Heart left ventricle (tissue), 16 donors: ENCODE measurements around the gene PRKAA2. TPM values are rescaled to one million over a fixed set of nuclear protein-coding genes. Genes with fewer than 3 reads are reported as not detected.

ENCODE experiments used
- ATAC-seq, 4 donors: fragments of 200-7000 bp; cut with Tn5 transposase; one replicate each; pipeline ENCODE4 v1.9.1; 2020 to 2022; ENCODE audit warnings: moderate library complexity in 4 of 4, mild to moderate bottlenecking in 3 of 4, moderate number of reproducible peaks in 1 of 4
- DNase-seq, 5 donors: peaks; one replicate each; pipeline ENCODE4 v3.0.0-alpha.2; 2020
- H3K27ac ChIP-seq, 12 donors: fragments of 200-600 bp; sonication (generic) in 4 of 12; one replicate each; pipeline versions ENCODE4 v1.5.0 to v1.8.0; 2016 to 2022; ENCODE audit warnings: mild to moderate bottlenecking in 2 of 12
- H3K27me3 ChIP-seq, 9 donors: fragments of 200-600 bp; sonication (generic) in 2 of 9; one replicate each; pipeline versions ENCODE4 v1.5.1 to v1.8.0; 2016 to 2022; ENCODE audit warnings: mild to moderate bottlenecking in 3 of 9
- H3K36me3 ChIP-seq, 9 donors: fragments of 200-600 bp; sonication (generic) in 2 of 9; one replicate each; pipeline versions ENCODE4 v1.5.0 to v1.8.0; 2018 to 2022; ENCODE audit warnings: mild to moderate bottlenecking in 2 of 9
- H3K4me1 ChIP-seq, 12 donors: fragments of 200-600 bp; sonication (generic) in 4 of 12; one replicate each; pipeline versions ENCODE4 v1.5.0 to v1.8.0; 2016 to 2022; ENCODE audit warnings: mild to moderate bottlenecking in 3 of 12
- H3K4me3 ChIP-seq, 12 donors: fragments of 200-600 bp; sonication (generic) in 4 of 12; one replicate each; pipeline versions ENCODE4 v1.5.0 to v1.8.0; 2017 to 2022; ENCODE audit warnings: mild to moderate bottlenecking in 9 of 12, moderate library complexity in 4 of 12
- H3K9me3 ChIP-seq, 12 donors: fragments of 200-600 bp; sonication (generic) in 4 of 12; one replicate each; pipeline versions ENCODE4 v1.5.0 to v1.8.0; 2016 to 2022; ENCODE audit warnings: mild to moderate bottlenecking in 1 of 12
- POLR2A ChIP-seq, 2 donors: fragments of 450-650 bp; IDR thresholded peaks; one replicate each; pipeline ENCODE4 v1.6.1; 2017; ENCODE audit warnings: antibody characterized with exemption in 2 of 2, mild to moderate bottlenecking in 2 of 2, moderate library complexity in 2 of 2
- WGBS, 4 donors: extraction: QIAGEN DNeasy Blood & Tissue Kit in 2 of 4; methylation state at CpG; one replicate each; pipeline versions ENCODE4 v1.1.5 to v1.1.7; 2013 to 2018; 5-methylcytosine and 5-hydroxymethylcytosine counted together
- intact Hi-C, 10 donors: fragments of 100-400 bp; cut with DNase I; formaldehyde crosslinking; loops; one replicate each; pipeline versions ENCODE4 v1.11.1 to v1.14.2; 2022
- polyA plus RNA-seq, 2 donors: library from polyadenylated mRNA; stranded (reverse); fragments of 200-250 nt; gene quantifications; one replicate each; pipeline ENCODE4 v1.2.3, GENCODE V29; 2013
- total RNA-seq, 9 donors: library from RNA; depleted of rRNA in 2 of 9; stranded (reverse); fragments of >200 nt in 2 of 9; fragmentation: NEBNext Ultra II Directional in 3 of 9; extraction: Animal tissue kit (Norgen Biotek cat#: 25700) in 3 of 9; gene quantifications; one replicate each; pipeline versions ENCODE4 v1.1.0 to v1.2.4, GENCODE V29; 2016 to 2023
- TF ChIP-seq, protein P1 (sequence below), 12 donors: fragments of 200-600 bp; sonication (generic) in 4 of 12; IDR thresholded peaks; one replicate each; pipeline versions ENCODE4 v1.5.0 to v1.8.0; 2018 to 2022; ENCODE audit warnings: antibody characterized with exemption in 12 of 12, mild to moderate bottlenecking in 5 of 12
- donor health status: ischemic (EF 13 %, LVEDD 7.1; RV severe dilation, severe dysfunction).
- donor health status: healthy with polysubstance abuse.
- donor health status: DM: no; HTN: yes; CAD: no.
- donor health status: DM: no; HTN: no; CAD: no.
- donor health status: ischemic (EF 25% LVEDD 6.9; RV normal size, moderate dysfunction).
- donor health status: ischemic (EF 25% LVEDD 5.7; RV mildly dilated, moderate dysfunction).
- donor health status: healthy.
- donor health status: DM: yes; HTN: yes; CAD: no.
- donor health status: ischemic (EF 35%, LVEDD 5.7; RV mildly dilated, moderate dysfunction).
- donor health status: nonischemic (EF 11% LVEDD 7.7; RV severe dilation, severe dysfunction).
- donor health status: DM: yes; HTN: yes; CAD: no.
- donor health status: PGD.
- donor health status: ischemic (EF 29% LVEDD 5.4; RV normal size, mild dysfunction).
- donor health status: nonischemic (EF 23%, LVEDD 6.1; RV moderate dilation, normal function).

The PRKAA2 gene
- total and polyA plus RNA-seq, 11 donors = 17.6 to 163 (median 105) TPM

DNA sequence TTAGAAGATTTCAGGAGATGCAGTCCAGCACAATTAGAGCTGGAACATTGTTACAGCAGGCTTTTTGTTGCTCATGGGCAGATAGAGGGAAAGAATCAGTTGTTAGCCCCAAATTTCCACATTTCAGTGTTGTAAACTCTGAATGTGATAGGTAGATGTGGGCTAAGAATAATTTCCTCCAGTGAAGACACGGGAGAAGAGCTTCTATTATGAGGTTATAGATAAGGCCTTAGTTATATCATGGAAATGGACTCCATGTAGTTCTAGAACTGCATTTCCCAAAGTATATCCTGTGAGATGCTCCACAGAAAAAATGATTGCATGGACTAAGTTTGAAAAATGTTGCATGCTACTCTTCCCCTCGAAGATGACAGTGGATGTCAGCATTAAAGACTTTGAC, 64.9 kb downstream of the PRKAA2 start:
- peaks cover 0 to 36% (median 7%) of the 10 kb centered on the region in 9 donors for H3K36me3 ChIP-seq
- intact Hi-C loops = loop anchor here (2.0 to 10.0 kb wide), 9 partner anchors 65 to 1555 kb away; partner anchors contain the start of gene PRKAA2 (in 3 of the 10)
- no peaks in the 10 kb centered on the region for H3K27me3 ChIP-seq
- TF ChIP-seq, protein P1, sequence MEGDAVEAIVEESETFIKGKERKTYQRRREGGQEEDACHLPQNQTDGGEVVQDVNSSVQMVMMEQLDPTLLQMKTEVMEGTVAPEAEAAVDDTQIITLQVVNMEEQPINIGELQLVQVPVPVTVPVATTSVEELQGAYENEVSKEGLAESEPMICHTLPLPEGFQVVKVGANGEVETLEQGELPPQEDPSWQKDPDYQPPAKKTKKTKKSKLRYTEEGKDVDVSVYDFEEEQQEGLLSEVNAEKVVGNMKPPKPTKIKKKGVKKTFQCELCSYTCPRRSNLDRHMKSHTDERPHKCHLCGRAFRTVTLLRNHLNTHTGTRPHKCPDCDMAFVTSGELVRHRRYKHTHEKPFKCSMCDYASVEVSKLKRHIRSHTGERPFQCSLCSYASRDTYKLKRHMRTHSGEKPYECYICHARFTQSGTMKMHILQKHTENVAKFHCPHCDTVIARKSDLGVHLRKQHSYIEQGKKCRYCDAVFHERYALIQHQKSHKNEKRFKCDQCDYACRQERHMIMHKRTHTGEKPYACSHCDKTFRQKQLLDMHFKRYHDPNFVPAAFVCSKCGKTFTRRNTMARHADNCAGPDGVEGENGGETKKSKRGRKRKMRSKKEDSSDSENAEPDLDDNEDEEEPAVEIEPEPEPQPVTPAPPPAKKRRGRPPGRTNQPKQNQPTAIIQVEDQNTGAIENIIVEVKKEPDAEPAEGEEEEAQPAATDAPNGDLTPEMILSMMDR (IDR thresholded peaks at IDR 0.05) = no peak
- no peak for TF ChIP-seq POLR2A (IDR thresholded peaks at IDR 0.05)
- H3K9me3 ChIP-seq = no peaks in the 10 kb centered on the region
- H3K4me3 ChIP-seq = no peak overlapping the region
- no peak overlapping the region for H3K27ac ChIP-seq
- peaks cover 0 to 18% (median 0%) of the 10 kb centered on the region in 12 donors for H3K4me1 ChIP-seq
- ATAC-seq = peak in 3 of 4 donors; percentile 40 to 46 (median 41)
- no peak for DNase-seq
- WGBS, 4 donors = 29 to 43% (median 38%) methylated on average over 2 of the region's 2 CpGs

DNA sequence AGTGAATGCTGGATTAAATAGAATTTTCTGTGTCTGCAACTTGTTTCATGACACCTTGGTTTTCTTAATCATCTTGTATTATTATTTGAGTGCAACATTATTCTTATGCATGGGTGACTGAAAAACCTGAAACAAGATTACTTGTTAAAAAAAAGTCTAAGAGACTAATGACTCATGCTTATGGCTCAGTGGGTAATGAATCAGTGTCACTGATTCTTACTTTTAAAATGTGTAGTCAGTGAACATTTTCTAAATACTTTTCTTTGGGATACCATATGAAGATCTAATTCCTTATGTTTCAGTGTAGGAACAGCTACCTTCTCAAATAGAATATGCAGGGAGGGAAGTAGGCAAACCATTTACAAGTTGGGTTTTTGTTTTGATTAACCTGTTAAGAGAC, 65.5 kb downstream of the PRKAA2 start:
- Histone ChIP-seq H3K36me3 (peaks cover 0 to 31% (median 7%) of the 10 kb centered on the region in 9 donors), H3K27me3 (no peaks in the 10 kb centered on the region), H3K27ac (no peak overlapping the region), H3K9me3 (no peaks in the 10 kb centered on the region), H3K4me3 (no peak overlapping the region), H3K4me1 (peaks cover 0 to 18% (median 0%) of the 10 kb centered on the region in 12 donors)
- no peak for ATAC-seq
- DNase-seq = no peak
- no peak for TF ChIP-seq POLR2A (IDR thresholded peaks at IDR 0.05)
- TF ChIP-seq, protein P1 (IDR thresholded peaks at IDR 0.05) = no peak
- intact Hi-C loops = loop anchor here in 4 of 10 donors (2.0 to 10.0 kb wide), 5 partner anchors 66 to 1426 kb away; partner anchors contain the start of gene PRKAA2 (in 2 of the 4)

DNA sequence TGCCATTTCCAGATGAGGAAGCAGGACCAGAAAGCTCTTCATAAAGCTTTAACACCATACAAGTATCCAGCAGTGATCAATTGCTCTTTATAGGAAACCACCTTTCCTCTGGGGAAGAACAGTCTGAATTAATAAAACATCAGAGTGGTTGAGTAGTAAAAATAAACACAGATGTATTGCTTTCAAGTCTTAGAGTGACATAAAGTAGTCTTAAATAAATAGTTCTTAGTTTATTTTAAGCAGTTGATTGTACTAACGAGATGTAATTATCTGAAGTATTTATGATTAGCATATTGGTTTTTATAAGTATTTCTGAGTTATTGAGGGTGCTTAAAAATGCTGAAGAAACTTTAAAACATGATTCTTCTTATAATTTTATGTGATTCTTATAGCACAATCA, 67.0 kb downstream of the PRKAA2 start:
- Histone ChIP-seq H3K27me3 (no peaks in the 10 kb centered on the region), H3K27ac (no peak overlapping the region), H3K9me3 (no peaks in the 10 kb centered on the region), H3K4me3 (no peak overlapping the region), H3K4me1 (peaks cover 0 to 18% (median 0%) of the 10 kb centered on the region in 12 donors), H3K36me3 (peaks cover 0 to 16% (median 6%) of the 10 kb centered on the region in 9 donors)
- intact Hi-C loops = loop anchor here in 3 of 10 donors (5.0 to 10.0 kb wide), 3 partner anchors 67 to 1427 kb away; partner anchors contain the start of gene PRKAA2 (in 1 of the 3)
- 45 to 64% (median 50%) methylated on average over 1 of the region's 1 CpG for whole genome bisulfite sequencing, 4 donors
- ATAC-seq (no peak), DNase-seq (no peak)
- TF ChIP-seq POLR2A (IDR thresholded peaks at IDR 0.05) = no peak
- TF ChIP-seq, protein P1 (IDR thresholded peaks at IDR 0.05) = no peak

DNA sequence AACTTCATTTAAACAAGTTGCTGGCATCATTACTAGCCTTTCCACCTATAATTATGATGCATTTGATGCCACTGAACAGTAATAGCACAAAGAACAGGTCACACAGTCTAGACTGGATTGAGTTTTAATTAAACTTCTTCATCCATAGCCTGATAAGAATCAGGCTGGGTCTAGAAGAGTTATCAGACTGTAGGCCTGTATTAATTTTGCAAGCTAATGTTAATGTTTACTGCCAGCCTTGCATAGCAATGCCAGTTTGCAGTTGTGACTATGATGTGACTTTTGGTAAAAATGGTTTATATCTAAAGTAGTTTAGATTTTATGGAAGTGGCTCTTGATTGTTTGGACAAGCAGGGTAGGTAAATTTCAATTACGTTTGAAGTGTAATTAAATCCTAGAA, 68.0 kb downstream of the PRKAA2 start:
- TF ChIP-seq, protein P1 (IDR thresholded peaks at IDR 0.05) = no peak
- no peak for TF ChIP-seq POLR2A (IDR thresholded peaks at IDR 0.05)
- intact Hi-C loops = loop anchor here in 3 of 10 donors (5.0 to 10.0 kb wide), 3 partner anchors 68 to 1428 kb away; partner anchors contain the start of gene PRKAA2 (in 1 of the 3)
- no peak overlapping the region for H3K27ac ChIP-seq
- no peaks in the 10 kb centered on the region for H3K27me3 ChIP-seq
- ATAC-seq = peak in 1 of 4 donors; percentile 33
- no peaks in the 10 kb centered on the region for H3K9me3 ChIP-seq
- H3K36me3 ChIP-seq = peaks cover 0 to 6% (median 2%) of the 10 kb centered on the region in 9 donors
- H3K4me3 ChIP-seq = no peak overlapping the region
- no peak for DNase-seq
- peaks cover 0 to 18% (median 0%) of the 10 kb centered on the region in 12 donors for H3K4me1 ChIP-seq
- 68 to 77% (median 75%) methylated on average over 1 of the region's 1 CpG for WGBS, 4 donors
